ENCODE data around the gene FSTL4.

The FSTL4 gene

DNA sequence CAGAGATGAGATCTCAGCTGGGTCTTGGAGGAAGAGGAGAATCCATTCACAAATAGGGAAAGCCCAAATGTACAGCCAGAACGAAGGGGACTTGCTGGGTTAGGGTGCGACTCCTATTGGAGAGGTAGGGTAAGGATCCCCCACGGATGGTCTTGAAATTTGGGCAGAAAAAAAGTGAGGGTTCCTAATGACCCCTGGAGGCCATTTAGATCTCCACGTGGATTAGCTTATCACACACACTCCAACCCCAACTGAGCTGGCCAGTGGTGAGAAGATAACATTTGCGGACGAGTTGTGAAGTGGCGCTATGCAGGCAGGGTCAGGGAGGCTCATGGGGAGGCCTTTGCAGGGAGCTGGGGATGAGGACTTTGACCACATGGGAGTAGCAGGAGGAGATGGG lies 86.0 kb downstream of the FSTL4 start:
- Histone ChIP-seq H3K36me3 (ENCODE audit: low read depth) (no peaks in the 10 kb centered on the region), H3K4me1 (ENCODE audit: insufficient read depth, poor library complexity, severe bottlenecking) (no peaks in the 10 kb centered on the region), H3K4me3 (ENCODE audit: severe bottlenecking) (no peak overlapping the region), H3K9me3 (ENCODE audit: severe bottlenecking) (no peaks in the 10 kb centered on the region), H3K27ac (ENCODE audit: poor library complexity, severe bottlenecking) (no peak overlapping the region), H3K27me3 (ENCODE audit: insufficient read depth, poor library complexity, severe bottlenecking) (peaks cover 10% of the 10 kb centered on the region)
- no peak for DNase-seq (ENCODE audit: low spot score)
- TF ChIP-seq, protein P1, sequence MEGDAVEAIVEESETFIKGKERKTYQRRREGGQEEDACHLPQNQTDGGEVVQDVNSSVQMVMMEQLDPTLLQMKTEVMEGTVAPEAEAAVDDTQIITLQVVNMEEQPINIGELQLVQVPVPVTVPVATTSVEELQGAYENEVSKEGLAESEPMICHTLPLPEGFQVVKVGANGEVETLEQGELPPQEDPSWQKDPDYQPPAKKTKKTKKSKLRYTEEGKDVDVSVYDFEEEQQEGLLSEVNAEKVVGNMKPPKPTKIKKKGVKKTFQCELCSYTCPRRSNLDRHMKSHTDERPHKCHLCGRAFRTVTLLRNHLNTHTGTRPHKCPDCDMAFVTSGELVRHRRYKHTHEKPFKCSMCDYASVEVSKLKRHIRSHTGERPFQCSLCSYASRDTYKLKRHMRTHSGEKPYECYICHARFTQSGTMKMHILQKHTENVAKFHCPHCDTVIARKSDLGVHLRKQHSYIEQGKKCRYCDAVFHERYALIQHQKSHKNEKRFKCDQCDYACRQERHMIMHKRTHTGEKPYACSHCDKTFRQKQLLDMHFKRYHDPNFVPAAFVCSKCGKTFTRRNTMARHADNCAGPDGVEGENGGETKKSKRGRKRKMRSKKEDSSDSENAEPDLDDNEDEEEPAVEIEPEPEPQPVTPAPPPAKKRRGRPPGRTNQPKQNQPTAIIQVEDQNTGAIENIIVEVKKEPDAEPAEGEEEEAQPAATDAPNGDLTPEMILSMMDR (IDR thresholded peaks at IDR 0.05; ENCODE audit: poor library complexity, severe bottlenecking): no peak
- ATAC-seq (ENCODE audit: low read depth): no peak

DNA sequence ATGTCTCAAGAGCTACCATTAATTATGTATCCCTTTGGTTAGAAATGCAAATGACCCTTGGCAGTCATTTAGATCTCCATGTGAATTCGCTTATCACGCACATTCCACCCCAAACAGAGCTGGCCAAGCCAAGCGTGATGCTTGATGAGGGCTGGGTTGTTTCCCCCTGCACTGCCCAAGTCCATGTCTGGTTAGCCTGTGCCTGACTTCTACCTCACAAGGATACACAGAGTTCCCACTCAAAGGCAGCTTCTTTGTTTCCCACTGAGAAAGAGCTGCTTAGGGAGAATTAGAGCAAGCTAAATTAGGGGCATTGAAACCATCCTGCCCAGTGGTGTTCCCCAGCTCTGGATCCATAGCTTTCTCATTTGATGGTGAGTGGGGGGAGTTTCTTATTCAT lies 87.2 kb downstream of the FSTL4 start:
- Histone ChIP-seq H3K27me3 (ENCODE audit: insufficient read depth, poor library complexity, severe bottlenecking) (peaks cover 10% of the 10 kb centered on the region), H3K4me3 (ENCODE audit: severe bottlenecking) (no peak overlapping the region), H3K36me3 (ENCODE audit: low read depth) (no peaks in the 10 kb centered on the region), H3K4me1 (ENCODE audit: insufficient read depth, poor library complexity, severe bottlenecking) (no peaks in the 10 kb centered on the region), H3K27ac (ENCODE audit: poor library complexity, severe bottlenecking) (no peak overlapping the region), H3K9me3 (ENCODE audit: severe bottlenecking) (no peaks in the 10 kb centered on the region)
- ATAC-seq (ENCODE audit: low read depth) (no peak), DNase-seq (ENCODE audit: low spot score) (no peak)
- TF ChIP-seq, protein P1 (IDR thresholded peaks at IDR 0.05; ENCODE audit: poor library complexity, severe bottlenecking): no peak

DNA sequence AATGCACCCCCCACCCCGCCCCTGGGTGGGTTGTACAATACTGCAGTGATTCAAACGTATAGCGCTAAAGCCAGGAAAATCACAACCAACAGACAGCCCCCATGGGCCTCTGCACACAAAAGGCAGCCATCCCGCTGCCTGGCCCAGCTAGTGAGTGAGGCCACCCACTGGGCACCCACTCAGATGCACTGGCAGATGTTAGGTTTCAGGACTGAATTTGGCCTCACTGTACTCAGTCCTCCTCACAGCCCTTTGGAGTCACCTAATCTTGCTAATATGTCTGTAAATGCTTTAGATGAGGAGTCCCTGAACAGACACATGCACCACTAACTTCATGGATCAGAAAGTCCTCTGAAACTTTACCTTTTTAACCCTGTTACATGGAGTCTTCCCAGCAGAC lies 87.7 kb downstream of the FSTL4 start:
- Histone ChIP-seq H3K4me3 (ENCODE audit: severe bottlenecking) (no peak overlapping the region), H3K27me3 (ENCODE audit: insufficient read depth, poor library complexity, severe bottlenecking) (peaks cover 10% of the 10 kb centered on the region), H3K9me3 (ENCODE audit: severe bottlenecking) (no peaks in the 10 kb centered on the region), H3K27ac (ENCODE audit: poor library complexity, severe bottlenecking) (no peak overlapping the region), H3K36me3 (ENCODE audit: low read depth) (no peaks in the 10 kb centered on the region), H3K4me1 (ENCODE audit: insufficient read depth, poor library complexity, severe bottlenecking) (no peaks in the 10 kb centered on the region)
- ATAC-seq (ENCODE audit: low read depth) (no peak), DNase-seq (ENCODE audit: low spot score) (no peak)
- TF ChIP-seq, protein P1 (IDR thresholded peaks at IDR 0.05; ENCODE audit: poor library complexity, severe bottlenecking): no peak

DNA sequence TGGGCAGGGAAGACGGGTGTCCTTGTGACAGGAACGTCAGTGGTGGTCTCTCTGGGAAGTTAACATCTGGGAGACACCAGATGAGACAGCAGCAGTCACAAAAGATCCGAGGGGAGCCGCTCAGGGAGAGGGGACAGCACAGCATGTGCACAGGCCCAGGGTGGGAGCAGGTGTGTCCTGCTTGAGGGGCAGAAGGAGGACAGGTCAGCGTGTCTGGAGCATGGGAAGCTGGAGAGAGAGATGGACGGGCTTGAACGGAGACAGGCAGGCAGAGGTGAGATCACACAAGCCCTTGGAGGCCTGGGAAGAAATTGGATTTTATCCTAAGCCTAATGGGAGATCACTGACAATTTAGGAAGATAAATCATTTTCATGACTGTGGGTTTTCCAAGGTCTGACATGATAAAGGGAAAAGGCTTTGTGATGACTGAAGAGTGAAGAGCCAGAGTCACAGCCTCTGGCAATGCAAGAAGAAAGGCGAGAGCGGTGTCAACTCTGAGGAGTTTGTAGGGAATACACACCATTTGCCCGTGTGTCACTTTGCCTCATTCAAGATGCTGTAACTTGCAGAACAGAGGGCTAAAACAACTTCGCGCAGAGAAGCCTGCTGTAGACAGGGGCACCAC lies 88.3 kb downstream of the FSTL4 start:
- ATAC-seq (ENCODE audit: low read depth) (no peak), DNase-seq (ENCODE audit: low spot score) (no peak)
- Histone ChIP-seq H3K27ac (ENCODE audit: poor library complexity, severe bottlenecking) (no peak overlapping the region), H3K36me3 (ENCODE audit: low read depth) (no peaks in the 10 kb centered on the region), H3K4me3 (ENCODE audit: severe bottlenecking) (no peak overlapping the region), H3K9me3 (ENCODE audit: severe bottlenecking) (no peaks in the 10 kb centered on the region), H3K27me3 (ENCODE audit: insufficient read depth, poor library complexity, severe bottlenecking) (peaks cover 10% of the 10 kb centered on the region), H3K4me1 (ENCODE audit: insufficient read depth, poor library complexity, severe bottlenecking) (no peaks in the 10 kb centered on the region)
- TF ChIP-seq, protein P1 (IDR thresholded peaks at IDR 0.05; ENCODE audit: poor library complexity, severe bottlenecking): no peak

DNA sequence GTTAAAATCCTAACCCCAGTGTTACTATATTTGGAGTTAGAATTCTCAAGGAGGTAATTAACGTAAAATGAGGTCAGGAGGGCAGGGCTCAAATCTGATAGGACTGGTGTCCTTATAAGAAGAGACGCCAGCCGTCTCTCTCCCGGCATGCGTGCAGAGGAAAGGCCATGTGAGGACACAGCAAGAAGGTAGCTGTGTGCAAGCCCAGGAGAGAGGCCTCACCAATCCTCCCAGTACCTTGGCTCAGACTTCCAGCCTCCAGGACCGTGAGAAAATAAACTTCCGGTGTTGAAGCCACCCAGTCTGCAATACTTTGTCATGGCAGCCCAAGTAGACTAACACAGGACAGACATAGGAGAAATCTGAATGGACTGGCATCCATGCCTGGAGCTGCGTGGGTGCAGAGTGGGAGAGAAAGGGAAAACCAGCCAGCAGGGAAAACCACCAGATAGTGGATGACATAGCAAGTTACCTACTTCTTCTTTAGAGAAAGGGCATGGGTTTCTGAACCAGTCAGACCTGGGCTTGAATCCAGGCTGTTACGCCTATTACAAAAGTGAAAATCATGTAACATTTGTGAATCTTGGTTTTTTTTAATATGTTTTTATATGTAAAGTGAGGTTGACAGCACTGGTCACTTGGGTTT lies 89.2 kb downstream of the FSTL4 start:
- H3K4me3 ChIP-seq (ENCODE audit: severe bottlenecking): no peak overlapping the region
- H3K27ac ChIP-seq (ENCODE audit: poor library complexity, severe bottlenecking): no peak overlapping the region
- H3K36me3 ChIP-seq (ENCODE audit: low read depth): no peaks in the 10 kb centered on the region
- H3K27me3 ChIP-seq (ENCODE audit: insufficient read depth, poor library complexity, severe bottlenecking): peaks cover 13% of the 10 kb centered on the region
- no peak for ATAC-seq (ENCODE audit: low read depth)
- no peak for DNase-seq (ENCODE audit: low spot score)
- TF ChIP-seq, protein P1 (IDR thresholded peaks at IDR 0.05; ENCODE audit: poor library complexity, severe bottlenecking): no peak
- no peaks in the 10 kb centered on the region for H3K4me1 ChIP-seq (ENCODE audit: insufficient read depth, poor library complexity, severe bottlenecking)
- H3K9me3 ChIP-seq (ENCODE audit: severe bottlenecking): no peaks in the 10 kb centered on the region

All from RWPE2 (cell line).